IMR-90 (cell line): ENCODE measurements around the gene RPL19. TPM values are rescaled to one million over a fixed set of nuclear protein-coding genes. Genes with fewer than 3 reads are reported as not detected.

Experiments used
- ATAC-seq: fragments of 200-7000 bp; cut with Tn5 transposase; 2 replicates; pipeline ENCODE4 v1.9.1; 2020; ENCODE audit warnings: low read depth, mild to moderate bottlenecking, moderate library complexity
- BruUV-seq: library from RNA; stranded (reverse); fragments of 400-500 nt; replicated peaks from 2 replicates; lab custom pipeline; 2021; lab: Mats Ljungman, UMichigan
- CTCF ChIA-PET: fragments of 300-600 bp; formaldehyde crosslinking; extraction: SDS; loops from one replicate; lab custom pipeline; 2021; ENCODE audit warnings: antibody characterized with exemption; lab: Yijun Ruan, JAX
- POLR2A ChIA-PET: fragments of 300-600 bp; sonication (Branson Sonifier 250); formaldehyde crosslinking; loops from one replicate; lab custom pipeline; 2022; ENCODE audit warnings: antibody characterized with exemption; ENCODE audit not compliant: unreplicated experiment; lab: Charles Lee
- DNase-seq: peaks from one replicate; pipeline ENCODE4 v3.0.0; 2013
- H2AFZ ChIP-seq: replicated peaks from 2 replicates; pipeline ENCODE3; 2013; ENCODE audit warnings: low read length, mild to moderate bottlenecking; ENCODE audit not compliant: poor library complexity
- H2AK5ac ChIP-seq: 2 replicates; pipeline ENCODE4 v1.6.1; 2013; ENCODE audit warnings: low read depth, low read length, inconsistent platforms
- H2AK9ac ChIP-seq: replicated peaks from 2 replicates; pipeline ENCODE3; 2013; ENCODE audit warnings: mild to moderate bottlenecking, low read depth, low read length, moderate library complexity; ENCODE audit not compliant: poor library complexity
- H2BK120ac ChIP-seq: 2 replicates; pipeline ENCODE4 v1.6.1; 2013; ENCODE audit warnings: low read depth, low read length, inconsistent platforms
- H2BK15ac ChIP-seq: 3 replicates; pipeline ENCODE4 v1.6.1; 2013; ENCODE audit warnings: low read depth, low read length, inconsistent platforms
- H2BK20ac ChIP-seq: 2 replicates; pipeline ENCODE4 v1.6.1; 2013; ENCODE audit warnings: low read depth, mild to moderate bottlenecking, inconsistent platforms, low read length, moderate library complexity
- H2BK5ac ChIP-seq: 2 replicates; pipeline ENCODE4 v1.6.1; 2013; ENCODE audit warnings: mild to moderate bottlenecking, low read depth, low read length, inconsistent platforms; ENCODE audit not compliant: poor library complexity, severe bottlenecking
- H3K14ac ChIP-seq: replicated peaks from 2 replicates; pipeline ENCODE4 v1.6.1; 2013; ENCODE audit warnings: low read depth, low read length, inconsistent platforms
- H3K18ac ChIP-seq: 2 replicates; pipeline ENCODE4 v1.6.1; 2013; ENCODE audit warnings: low read depth, low read length, control low read depth
- H3K23ac ChIP-seq: 2 replicates; pipeline ENCODE4 v1.6.1; 2013; ENCODE audit warnings: low read depth, low read length, inconsistent platforms
- H3K27ac ChIP-seq: 2 replicates; pipeline ENCODE4 v1.5.1; 2013; ENCODE audit warnings: mild to moderate bottlenecking, control low read depth, low read length; ENCODE audit not compliant: insufficient read depth
- H3K27me3 ChIP-seq: 2 replicates; pipeline ENCODE4 v1.6.1; 2013; ENCODE audit warnings: low read length; ENCODE audit not compliant: control insufficient read depth, insufficient read depth
- H3K36me3 ChIP-seq: 2 replicates; pipeline ENCODE4 v1.6.1; 2013; ENCODE audit warnings: low read length, mixed read lengths; ENCODE audit not compliant: control insufficient read depth, insufficient read depth
- H3K4ac ChIP-seq: 2 replicates; pipeline ENCODE4 v1.6.1; 2013; ENCODE audit warnings: low read depth, low read length, inconsistent platforms
- H3K4me1 ChIP-seq: 2 replicates; pipeline ENCODE4 v1.6.1; 2013; ENCODE audit warnings: low read length, mixed read lengths; ENCODE audit not compliant: control insufficient read depth, insufficient read depth
- H3K4me2 ChIP-seq: 2 replicates; pipeline ENCODE4 v1.6.1; 2013; ENCODE audit warnings: low read depth, mild to moderate bottlenecking, control low read depth, low read length, moderate library complexity
- H3K4me3 ChIP-seq: 2 replicates; pipeline ENCODE4 v1.5.1; 2013; ENCODE audit warnings: low read depth, mild to moderate bottlenecking, control low read depth, low read length, moderate library complexity; ENCODE audit not compliant: insufficient read depth
- H3K56ac ChIP-seq: 2 replicates; pipeline ENCODE4 v1.6.1; 2013; ENCODE audit warnings: low read length, inconsistent platforms; ENCODE audit not compliant: insufficient read depth; ENCODE audit errors: extremely low read depth
- H3K79me1 ChIP-seq, 2 experiments: 2 replicates each; pipeline ENCODE4 v1.6.1; 2013; ENCODE audit warnings: low read length in 2 of 2, inconsistent platforms in 1 of 2, low read depth in 1 of 2
- H3K9ac ChIP-seq: 2 replicates; pipeline ENCODE4 v1.6.1; 2013; ENCODE audit warnings: low read depth, low read length, control low read depth
- H3K9me1 ChIP-seq: 2 replicates; pipeline ENCODE4 v1.6.1; 2013; ENCODE audit warnings: low read length, inconsistent platforms; ENCODE audit not compliant: insufficient read depth
- H3K9me3 ChIP-seq: 2 replicates; pipeline ENCODE4 v1.6.1; 2013; ENCODE audit warnings: low read length; ENCODE audit not compliant: control insufficient read depth, insufficient read depth
- H4K20me1 ChIP-seq: 2 replicates; pipeline ENCODE4 v1.6.1; 2013; ENCODE audit warnings: low read length, inconsistent platforms; ENCODE audit not compliant: insufficient read depth
- H4K5ac ChIP-seq: 2 replicates; pipeline ENCODE4 v1.6.1; 2013; ENCODE audit warnings: mild to moderate bottlenecking, low read depth, low read length, control low read depth
- H4K8ac ChIP-seq, 2 experiments: 2 replicates each; pipeline ENCODE4 v1.6.1; 2013; ENCODE audit warnings: low read depth in 2 of 2, low read length in 2 of 2, control low read depth in 1 of 2, inconsistent platforms in 1 of 2
- H4K91ac ChIP-seq: 2 replicates; pipeline ENCODE4 v1.6.1; 2013; ENCODE audit warnings: low read depth, low read length, inconsistent platforms; ENCODE audit not compliant: insufficient read depth
- MXI1 ChIP-seq: IDR thresholded peaks from 2 replicates; pipeline ENCODE4 v1.6.1; 2012; ENCODE audit warnings: low read depth, mild to moderate bottlenecking, low read length, moderate library complexity, borderline replicate concordance
- WGBS, 2 experiments: methylation state at CpG; one replicate each; pipeline versions ENCODE4 v1.1.5 to v1.1.7; 2013; ENCODE audit warnings: missing lambda C conversion rate in 2 of 2; ENCODE audit not compliant: insufficient read length in 1 of 2; ENCODE audit errors: extremely low coverage in 2 of 2; 5-methylcytosine and 5-hydroxymethylcytosine counted together
- dilution Hi-C: fragments of 300-500 bp; cut with HindIII; formaldehyde crosslinking; loops from one replicate; pipeline ENCODE4 v1.14.3; 2018; ENCODE audit warnings: low sequenced_read_pairs; ENCODE audit not compliant: unreplicated experiment
- in situ Hi-C: fragments of 300-500 bp; cut with MboI; formaldehyde crosslinking; loops from 3 replicates; pipeline ENCODE4 v1.14.3; 2019; ENCODE audit warnings: low sequenced_read_pairs, inconsistent platforms, mixed read lengths
- intact Hi-C: fragments of 100-400 bp; cut with micrococcal nuclease; formaldehyde crosslinking; loops from 2 replicates; pipeline ENCODE4 v1.10.0; 2022
- polyA plus RNA-seq, 3 experiments: library from polyadenylated mRNA; depleted of rRNA; stranded (reverse); fragments of >200 nt; gene quantifications; 2 replicates each; pipeline ENCODE4 v1.2.3, GENCODE V29; 2012; ENCODE audit warnings: low replicate concordance in 1 of 3
- total RNA-seq: library from RNA; depleted of rRNA; stranded (reverse); fragments of >200 nt; gene quantifications from 2 replicates; pipeline ENCODE4 v1.2.3, GENCODE V29; 2012

RPL19 gene
- total and polyA plus RNA-seq, 2 of the 4 experiments (the other 2 are of a cell fraction) = 2,101 to 2,466 TPM

- Histone ChIP-seq H3K56ac (no peak overlapping the region), H2AK5ac (no peak overlapping the region), H4K8ac (no peak overlapping the region), H3K4me3 (no peak overlapping the region), H2BK5ac (no peak overlapping the region), H3K79me1 (no peaks in the 10 kb centered on the region), H4K20me1 (0 out of 2 replicates have a peak, but pooled peaks cover 4% of the 10 kb centered on the region), H3K4me2 (no peak overlapping the region), H4K91ac (no peak overlapping the region), H3K9me3 (no peaks in the 10 kb centered on the region), H3K23ac (no peak overlapping the region), H2AFZ (no peak overlapping the region), H3K18ac (no peak overlapping the region), H3K27ac (no peak overlapping the region), H2BK20ac (no peak overlapping the region), H3K14ac (no peak overlapping the region), H2BK15ac (no peak overlapping the region), H2BK120ac (no peak overlapping the region), H2AK9ac (no peak overlapping the region), H3K9ac (no peak overlapping the region), H3K9me1 (peaks cover 4% of the 10 kb centered on the region; the same call in 1 of the 2 replicates), H3K4me1 (peaks cover 3% of the 10 kb centered on the region; the same call in 1 of the 2 replicates), H4K5ac (no peak overlapping the region), H3K4ac (no peak overlapping the region), H3K27me3 (peaks cover 24% of the 10 kb centered on the region), H3K36me3 (peaks cover 1% of the 10 kb centered on the region; the same call in 1 of the 2 replicates)
- ChIA-PET POLR2A (no interaction called here), CTCF (no interaction called here)
- dilution Hi-C loops (no loop called here), in situ Hi-C loops (no loop called here), intact Hi-C loops (no loop called here)
- BruUV-seq = no TSS peak
- WGBS, 2 experiments = no CpG with 5 or more reads among the region's 4 CpGs
- DNase-seq = no peak
- no peak for ATAC-seq
- no peak for TF ChIP-seq MXI1
Measured at GRCh38 chr17:39170109-39170508, 30.0 kb upstream of the RPL19 start.
